Fibroblast of villous mesenchyme (primary cell): ENCODE measurements around the gene PLA2G2F. TPM values are rescaled to one million over a fixed set of nuclear protein-coding genes. Genes with fewer than 3 reads are reported as not detected.

Experiments used
- DNase-seq: peaks from one replicate; pipeline ENCODE4 v3.0.0-alpha.2; 2010; ENCODE audit warnings: low read depth
- H3K4me3 ChIP-seq: 2 replicates; pipeline ENCODE4 v1.5.1; 2011; ENCODE audit warnings: low read depth, mild to moderate bottlenecking, low read length
- CTCF ChIP-seq: IDR thresholded peaks from 2 replicates; pipeline ENCODE4 v1.5.1; 2012; ENCODE audit warnings: low read depth, mild to moderate bottlenecking, low read length; ENCODE audit not compliant: insufficient read depth
- total RNA-seq: library from RNA; depleted of rRNA; stranded (reverse); fragments of >200 nt; gene quantifications from 2 replicates; pipeline ENCODE4 v1.2.3, GENCODE V29; 2012

PLA2G2F gene
- total RNA-seq, 1 donor: not detected

DNA sequence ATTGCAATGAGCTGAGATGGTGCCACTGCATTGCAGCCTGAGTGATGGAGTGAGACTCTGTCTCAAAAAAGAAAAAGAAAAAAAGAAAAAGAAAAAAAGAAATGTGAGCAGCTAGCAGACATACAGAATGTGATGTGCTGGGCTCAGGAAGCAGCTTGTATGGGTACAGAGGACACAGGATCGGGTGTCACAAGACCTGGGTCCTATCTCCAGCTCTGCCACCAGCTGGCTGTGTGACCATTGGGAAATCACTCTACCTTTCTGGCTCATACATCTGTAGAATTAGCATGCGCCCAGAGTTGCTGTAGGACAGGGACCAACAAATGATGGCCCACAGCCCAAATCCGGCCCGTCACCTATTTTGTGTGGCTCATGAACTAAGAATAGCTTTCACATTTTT lies 50.5 kb downstream of the PLA2G2F start:
- H3K4me3 ChIP-seq: no peak overlapping the region
- no peak for DNase-seq
- TF ChIP-seq CTCF: no peak

DNA sequence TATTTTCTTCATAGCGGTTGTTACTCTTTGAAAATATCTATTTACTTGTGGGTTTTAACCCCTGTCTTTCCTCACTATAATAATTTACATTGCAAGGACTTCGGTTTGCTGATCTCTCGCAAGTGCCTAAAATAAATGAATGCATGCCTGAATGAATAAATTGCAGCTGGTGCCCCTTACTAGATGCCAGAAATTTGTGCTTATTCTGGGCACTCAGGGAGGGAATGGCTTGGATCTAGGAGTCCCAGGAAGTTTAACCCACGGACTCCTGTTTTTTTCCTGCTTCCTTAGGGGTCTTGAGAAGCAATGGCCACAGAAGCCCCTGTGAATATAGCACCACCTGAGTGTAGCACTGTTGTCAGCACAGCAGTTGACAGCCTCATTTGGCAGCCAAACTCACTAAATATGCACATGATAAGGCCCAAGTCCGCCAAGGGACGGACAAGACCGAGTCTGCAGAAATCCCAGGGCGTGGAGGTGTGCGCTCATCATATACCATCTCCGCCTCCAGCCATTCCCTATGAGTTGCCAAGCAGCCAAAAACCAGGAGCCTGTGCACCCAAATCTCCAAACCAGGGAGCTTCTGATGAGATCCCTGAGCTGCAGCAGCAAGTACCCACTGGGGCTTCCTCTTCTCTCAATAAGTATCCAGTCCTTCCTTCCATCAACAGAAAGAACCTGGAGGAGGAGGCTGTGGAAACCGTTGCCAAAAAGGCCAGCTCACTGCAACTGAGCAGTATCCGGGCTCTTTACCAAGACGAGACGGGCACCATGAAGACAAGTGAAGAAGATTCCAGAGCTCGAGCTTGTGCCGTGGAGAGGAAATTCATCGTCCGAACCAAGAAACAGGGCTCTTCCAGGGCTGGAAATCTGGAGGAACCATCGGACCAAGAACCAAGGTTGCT lies 51.4 kb downstream of the PLA2G2F start:
- no peak overlapping the region for H3K4me3 ChIP-seq
- DNase-seq: no peak
- no peak for TF ChIP-seq CTCF

DNA sequence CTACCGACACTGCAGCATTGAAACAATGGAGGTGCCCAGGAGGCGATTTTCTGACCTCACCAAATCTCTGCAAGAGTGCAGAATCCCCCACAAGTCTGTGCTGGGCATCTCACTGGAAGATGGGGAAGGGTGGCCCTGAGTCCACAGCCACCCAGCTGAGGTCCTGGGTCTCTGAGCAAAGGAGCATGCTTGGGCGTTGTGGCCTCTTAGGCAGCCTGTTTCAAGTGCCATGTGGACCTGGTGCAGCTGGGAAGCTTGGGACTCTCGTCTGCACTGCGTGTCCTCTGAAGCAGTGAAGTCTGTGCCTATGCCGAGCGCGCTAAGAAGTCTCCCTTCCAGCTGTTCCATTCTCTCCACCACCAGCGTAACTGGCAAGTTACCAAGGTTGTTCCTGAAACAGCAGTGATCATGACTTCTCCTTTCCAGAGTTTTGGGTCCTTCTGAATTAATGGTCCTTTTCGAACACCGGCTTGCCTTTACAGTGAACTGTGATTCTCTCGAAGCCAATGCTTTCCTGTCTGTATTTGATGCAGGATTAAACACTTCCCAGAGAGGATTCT lies 52.2 kb downstream of the PLA2G2F start:
- H3K4me3 ChIP-seq: no peak overlapping the region
- no peak for TF ChIP-seq CTCF
- DNase-seq: no peak

DNA sequence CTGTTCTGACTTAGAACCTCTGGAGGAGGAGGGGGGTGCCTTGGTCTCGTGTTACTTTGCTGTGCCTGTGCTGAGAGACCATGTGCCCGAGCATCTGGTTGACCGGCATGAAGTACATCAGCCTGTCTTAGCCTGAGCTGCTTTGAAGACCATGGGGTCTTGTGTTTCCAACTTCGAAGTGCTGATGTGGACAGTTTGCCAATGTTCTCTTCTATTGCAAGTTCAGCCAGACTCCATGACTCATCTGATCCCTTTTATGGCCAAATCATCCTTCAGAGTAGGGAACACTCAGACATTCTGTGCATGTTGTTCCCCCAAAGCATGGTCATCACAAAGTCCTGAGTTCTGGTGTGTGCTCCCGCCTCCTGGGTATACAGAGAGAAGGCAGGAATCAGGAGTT lies 53.2 kb downstream of the PLA2G2F start:
- H3K4me3 ChIP-seq: no peak overlapping the region
- TF ChIP-seq CTCF: no peak
- DNase-seq: peak; percentile 12

GRCh38 chr1:20192871-20193411 lies 53.8 kb downstream of the PLA2G2F start:
- TF ChIP-seq CTCF: no peak
- DNase-seq: no peak
- no peak overlapping the region for H3K4me3 ChIP-seq

DNA sequence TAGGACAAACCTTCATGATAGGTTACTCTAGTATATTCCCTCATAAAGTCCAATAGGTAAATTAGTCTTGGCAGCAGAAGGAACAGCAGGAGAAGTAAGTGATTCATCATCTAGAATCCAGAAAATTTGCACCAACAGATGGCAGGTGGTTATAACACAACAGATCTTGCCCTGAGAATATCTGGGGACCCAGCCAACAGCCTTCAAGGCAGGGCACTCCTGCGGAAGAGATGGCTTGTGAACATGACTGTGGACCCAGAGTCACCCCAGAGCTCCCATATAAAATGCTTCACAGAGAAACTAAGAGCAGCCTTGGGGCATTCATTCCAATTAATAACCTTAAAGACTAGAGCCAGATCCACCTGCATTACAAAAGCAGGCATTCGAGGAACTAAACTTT lies 55.1 kb downstream of the PLA2G2F start:
- no peak overlapping the region for H3K4me3 ChIP-seq
- TF ChIP-seq CTCF: no peak
- no peak for DNase-seq
